Globus pallidus (tissue), 1 donor: ENCODE results near the gene ZNF394.
A peak's percentile ranks its signal among the peaks of the same experiment; 100 is the strongest.

Experiments used
- DNase-seq: peaks from one replicate; pipeline ENCODE4 v3.0.0-alpha.2; 2015; ENCODE audit warnings: low spot score

The ZNF394 gene

DNA sequence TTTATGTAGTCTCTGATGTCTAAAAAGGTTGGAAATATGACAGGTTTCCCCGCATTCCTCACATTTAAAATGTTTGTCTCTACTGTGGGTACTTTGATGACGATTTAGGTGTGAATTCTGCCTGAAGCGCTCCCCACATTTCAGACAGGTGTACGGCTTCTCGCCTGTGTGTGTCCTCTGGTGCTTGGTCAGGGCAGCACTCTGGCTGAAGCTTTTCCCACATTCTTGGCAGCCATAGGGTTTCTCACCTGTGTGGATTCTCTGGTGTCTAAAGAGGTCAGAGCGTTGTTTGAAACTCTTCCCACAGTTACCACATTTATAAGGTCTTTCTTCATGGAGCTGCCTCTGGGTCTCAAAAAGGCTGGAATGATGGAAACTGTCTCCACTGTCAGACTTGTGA is 6.3 kb downstream of the ZNF394 start:
- no peak for DNase-seq

DNA sequence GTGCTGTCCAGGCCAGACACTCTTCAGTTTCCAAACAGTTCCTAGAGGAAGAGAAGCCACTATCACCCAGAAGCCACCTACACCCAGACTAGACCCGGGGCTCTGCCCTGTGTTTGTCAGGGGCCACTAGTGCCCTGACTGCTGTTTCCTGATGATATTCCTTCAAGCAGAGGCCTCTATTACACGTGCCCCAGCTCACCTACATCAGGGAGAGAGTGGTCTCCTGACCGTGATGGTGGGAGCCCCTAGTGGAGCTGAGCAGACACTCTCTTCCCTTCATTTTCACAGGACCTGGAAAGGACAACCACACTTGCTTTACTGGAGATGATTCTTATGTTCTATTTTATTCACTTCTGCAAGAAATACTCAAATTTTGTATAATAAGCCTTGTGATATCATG is 9.2 kb downstream of the ZNF394 start:
- no peak for DNase-seq

DNA sequence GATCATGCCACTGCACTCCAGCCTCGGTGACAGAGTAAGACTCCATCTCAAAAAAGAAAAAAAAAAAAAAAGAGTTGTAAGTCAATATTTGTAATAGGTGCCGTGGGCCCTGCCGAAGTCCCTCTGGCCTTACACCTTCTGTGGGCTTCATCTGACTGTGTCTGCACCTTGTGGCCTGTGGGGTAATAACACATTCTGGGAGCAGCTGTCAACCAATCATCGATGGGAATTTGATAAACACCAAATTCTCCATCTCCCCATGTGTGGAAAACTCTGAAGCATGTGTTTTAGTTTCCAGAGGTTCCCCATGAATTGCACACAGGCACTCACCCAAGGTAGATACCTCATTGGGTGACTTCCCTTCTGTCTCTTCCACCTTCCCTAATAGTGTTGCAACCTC is 10.8 kb downstream of the ZNF394 start:
- no peak for DNase-seq

DNA sequence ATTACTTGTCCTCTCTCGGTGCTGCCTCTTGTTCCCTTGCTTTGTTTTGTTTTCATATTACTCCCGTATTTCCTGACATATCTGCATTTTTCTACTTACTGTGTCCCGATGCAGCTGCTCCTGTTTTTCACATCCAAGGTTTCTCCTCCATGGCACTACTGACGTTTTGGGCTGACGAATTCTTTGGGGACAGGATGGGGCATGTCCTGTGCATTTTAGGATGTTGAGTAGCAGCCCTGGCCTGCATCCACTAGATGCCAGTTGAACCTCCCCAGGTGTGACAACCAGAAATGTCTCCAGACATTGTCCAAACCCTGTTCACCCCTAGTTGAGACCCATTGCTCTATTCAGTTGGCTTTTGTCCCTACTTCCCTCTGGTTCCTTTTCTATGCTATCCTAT is 15.0 kb downstream of the ZNF394 start:
- DNase-seq = no peak

DNA sequence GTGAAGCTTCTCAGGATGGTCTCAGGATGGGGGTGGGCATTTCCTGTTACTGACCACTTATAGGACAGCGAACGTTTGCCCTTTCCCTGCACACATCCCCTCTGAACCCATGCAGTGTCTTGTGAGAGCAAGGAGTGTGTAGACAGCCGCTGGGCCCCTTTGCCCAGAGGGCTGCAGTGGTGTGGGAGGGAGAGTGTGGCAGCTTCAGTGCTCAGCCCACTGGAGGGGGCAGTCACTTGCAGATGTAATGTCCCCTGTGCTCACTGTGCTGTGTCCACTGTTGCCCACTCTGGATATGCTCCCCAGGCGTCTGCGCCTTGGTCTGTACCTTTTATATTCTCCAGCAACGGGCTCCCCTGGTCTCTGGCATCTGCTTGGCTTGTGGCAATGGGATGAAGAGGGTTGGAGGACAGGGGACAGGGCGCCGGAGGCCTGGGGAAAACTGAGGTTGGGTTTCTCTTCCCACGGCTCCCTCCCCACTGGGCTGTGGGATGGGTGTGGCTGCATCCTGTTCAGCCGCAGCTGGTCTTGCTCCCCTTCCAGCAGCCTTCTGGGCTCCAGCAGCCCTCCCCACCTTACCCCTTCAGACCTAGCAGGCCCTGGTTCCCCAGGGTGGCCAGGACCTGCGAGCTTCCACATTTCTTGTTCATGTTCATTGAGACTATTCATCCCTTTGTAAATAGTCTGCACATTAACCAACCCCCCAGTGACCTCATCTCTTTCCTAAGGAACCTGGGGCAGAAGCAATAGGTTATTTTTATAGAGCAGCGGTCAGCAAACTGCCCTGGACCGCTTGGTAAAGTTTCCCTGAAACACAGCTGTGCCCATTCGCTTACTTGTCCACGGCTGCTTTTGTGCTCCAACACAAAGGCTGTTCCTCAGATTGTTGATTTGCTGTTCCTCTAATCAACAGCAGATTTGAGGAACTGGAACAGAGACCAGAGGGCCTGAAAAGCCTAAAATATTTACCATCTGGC is 21.3 kb downstream of the ZNF394 start:
- no peak for DNase-seq

DNA sequence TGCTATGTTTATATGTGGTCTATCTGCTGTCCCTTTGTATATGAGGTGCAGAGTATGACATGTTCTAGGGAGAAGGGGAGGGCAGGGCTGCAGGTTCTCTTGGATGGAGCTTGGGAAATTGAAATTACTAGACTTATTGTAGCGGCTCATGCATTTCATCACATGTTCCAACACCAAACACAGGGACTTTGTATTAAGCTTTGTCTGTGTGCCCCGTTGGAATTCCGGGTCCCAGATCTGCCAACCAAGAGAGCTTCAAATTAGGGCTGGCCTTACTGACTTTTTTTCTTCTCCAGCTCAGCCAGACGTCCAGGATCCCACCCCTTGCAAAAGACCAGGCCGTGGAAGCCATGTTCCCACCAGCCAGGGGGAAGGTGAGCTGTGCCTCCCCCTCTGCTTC is 24.0 kb downstream of the ZNF394 start:
- DNase-seq = no peak

DNA sequence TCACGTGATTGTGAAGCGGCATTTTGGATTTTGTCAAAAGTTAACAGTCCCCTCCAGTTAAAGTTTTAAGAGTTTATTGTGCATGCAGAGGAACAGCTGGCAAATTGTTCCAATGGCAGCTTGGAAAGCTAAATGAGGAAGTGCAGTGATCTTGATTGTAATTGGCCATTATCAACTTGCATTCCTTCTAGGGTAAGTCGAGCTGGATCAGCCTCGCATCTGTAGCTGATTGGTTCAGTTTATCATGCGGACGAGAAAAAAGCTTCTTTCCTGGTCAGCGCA is 26.8 kb downstream of the ZNF394 start:
- DNase-seq = no peak

DNA sequence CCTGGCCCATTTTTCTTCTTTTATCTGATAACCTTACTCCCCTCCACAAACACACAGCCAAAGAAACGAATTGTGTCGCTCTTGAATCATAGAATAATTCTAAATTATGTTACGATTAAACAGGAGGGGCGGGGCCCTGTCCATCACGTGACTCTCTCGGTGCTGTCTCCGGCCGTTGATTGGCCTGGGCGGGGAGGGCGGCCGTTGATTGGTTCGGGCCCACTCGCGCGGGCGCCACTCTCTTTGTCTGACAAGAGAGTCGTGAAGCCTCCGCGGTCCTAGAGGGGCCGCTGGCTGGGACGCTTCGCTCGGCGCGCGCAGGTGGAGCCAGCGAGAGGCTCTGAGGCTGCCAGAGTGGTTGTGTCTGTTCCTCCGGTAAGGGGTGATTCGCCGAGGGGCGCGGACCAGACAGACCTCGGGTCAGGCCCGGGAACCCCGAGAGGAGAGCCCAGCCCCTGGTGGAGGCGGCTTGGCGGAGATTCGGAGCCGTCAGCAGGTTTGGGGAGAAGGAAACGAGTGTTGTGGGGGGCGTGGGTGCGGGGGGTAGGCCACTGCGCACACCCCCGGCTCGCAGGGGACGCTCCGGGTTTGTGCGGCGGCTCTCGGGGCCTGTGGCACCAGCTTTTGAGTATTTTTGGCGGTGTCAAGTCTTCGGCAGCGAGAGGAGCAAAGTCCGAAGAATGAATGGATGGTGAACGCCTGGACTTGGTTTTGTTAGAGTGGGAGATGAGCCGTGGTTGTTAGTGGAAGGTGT is 27.3 kb downstream of the ZNF394 start, which contains the start of gene ZNF789:
Gene ZNF789, plus strand, starts transcription at position 330 of the 754 bp plus-strand sequence. CDS start 3,567 bp downstream, outside the sequence.
- DNase-seq = peak; percentile 95

DNA sequence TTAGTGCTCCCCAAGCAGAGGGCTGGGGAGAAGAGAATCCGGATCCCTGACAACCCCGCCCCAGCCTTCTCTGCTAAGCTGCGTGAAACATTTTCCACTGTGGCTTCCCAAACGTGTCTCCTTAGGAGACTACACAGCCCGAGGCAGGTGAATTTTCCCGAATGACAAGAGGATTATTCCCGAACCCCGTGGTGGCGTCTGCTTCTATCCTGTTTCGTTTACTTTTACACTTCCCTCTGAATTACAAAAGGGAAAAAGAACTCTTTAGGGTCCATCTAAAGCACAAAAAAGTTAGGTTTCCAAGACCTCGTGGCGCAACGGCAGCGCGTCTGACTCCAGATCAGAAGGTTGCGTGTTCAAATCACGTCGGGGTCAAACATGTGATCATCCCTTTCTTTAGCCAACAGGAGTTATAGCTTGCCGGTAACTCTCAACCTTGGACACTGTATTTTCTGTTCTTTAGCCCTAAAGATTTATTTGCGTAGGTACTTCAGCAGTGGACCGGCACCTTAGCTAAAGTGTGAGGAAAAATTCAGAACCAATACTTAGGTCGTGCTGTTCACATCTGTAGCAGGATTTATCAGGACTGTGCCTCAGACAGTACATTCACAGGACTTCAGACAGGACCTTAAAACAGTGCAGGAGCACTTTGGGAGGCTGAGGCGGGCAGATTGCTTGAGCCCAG is 30.6 kb downstream of the ZNF394 start:
- DNase-seq = no peak

DNA sequence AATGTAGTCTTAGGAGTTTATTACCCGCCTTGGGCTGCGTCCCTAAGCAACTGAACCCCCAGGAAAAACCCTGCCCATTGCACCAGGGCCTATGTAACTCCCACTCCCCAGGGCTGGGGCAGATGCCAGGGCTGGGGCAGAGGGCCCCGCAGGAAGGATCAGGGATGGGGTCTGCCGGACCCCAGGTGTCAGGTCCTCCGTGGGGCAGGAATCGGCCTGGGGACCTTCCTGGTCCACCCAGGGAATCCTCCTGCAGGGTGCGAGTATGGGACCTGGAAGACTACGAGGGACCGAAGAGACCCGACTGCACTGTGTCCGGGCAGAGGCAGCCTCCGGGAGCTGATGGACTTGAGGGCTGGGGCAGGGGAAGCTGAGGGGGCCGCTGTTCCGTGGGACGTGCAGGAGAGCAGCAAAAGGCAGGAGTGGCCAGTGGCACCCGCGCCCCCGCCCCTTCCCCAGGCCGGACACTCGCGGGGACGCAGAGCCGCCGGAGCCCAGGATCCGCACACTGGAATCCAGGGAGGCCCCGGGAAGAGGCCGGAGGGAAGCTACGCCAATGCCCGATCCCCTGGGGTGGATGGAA is 31.7 kb downstream of the ZNF394 start:
- no peak for DNase-seq

DNA sequence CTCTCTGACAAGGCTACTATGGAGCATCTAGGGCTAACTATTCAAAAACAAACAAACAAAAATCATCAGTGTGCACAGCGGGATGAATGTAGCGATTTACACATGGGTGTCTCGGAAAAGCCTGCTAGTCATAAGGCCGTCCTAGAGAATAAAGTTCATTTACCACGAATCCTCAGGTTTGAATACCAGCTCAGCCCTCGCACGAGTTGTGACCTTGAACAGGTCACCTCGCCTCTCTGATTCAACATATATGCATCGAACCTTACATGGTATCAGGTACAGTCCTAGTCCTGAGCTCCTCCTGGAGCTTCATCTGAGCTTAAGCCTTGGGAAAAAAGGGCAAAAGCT is 34.7 kb downstream of the ZNF394 start:
- DNase-seq = no peak

DNA sequence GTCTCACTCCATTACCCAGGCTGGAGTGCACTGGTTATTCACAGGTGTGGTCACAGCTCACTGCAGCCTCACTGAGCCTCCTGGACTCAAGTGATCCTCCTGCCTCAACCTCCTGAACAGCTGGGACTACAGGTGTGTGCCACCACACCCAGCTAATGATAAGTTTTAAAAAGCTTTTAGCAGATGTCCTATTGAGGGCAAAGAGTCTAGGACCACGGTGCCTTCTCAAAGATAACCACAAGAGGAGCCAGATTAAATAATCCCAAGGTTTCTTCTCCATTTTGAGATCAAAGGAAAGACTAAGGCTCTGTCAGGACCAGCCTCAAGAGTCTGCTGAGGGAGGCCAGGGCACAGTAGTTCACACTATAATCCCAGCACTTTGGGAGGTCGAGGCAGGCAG is 38.9 kb downstream of the ZNF394 start:
- DNase-seq = no peak

DNA sequence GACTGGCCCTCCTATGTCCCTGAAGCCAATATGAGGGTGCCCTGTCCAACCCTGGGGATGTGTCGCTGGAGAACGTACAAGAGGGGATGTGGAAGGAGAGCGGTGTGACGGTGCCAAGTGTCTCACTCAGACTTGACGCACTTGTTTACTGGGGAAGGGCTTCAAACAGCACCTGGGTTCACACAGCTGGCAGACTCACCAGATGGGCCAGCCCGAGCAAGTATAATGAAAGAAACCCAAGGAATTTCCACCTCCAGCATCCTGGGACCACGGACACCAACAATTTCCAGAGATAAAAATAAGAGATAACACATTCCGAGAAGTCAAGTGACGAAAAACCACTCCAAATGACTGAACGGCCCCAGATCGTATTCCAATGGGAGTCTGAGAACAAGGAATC is 39.4 kb downstream of the ZNF394 start:
- no peak for DNase-seq

DNA sequence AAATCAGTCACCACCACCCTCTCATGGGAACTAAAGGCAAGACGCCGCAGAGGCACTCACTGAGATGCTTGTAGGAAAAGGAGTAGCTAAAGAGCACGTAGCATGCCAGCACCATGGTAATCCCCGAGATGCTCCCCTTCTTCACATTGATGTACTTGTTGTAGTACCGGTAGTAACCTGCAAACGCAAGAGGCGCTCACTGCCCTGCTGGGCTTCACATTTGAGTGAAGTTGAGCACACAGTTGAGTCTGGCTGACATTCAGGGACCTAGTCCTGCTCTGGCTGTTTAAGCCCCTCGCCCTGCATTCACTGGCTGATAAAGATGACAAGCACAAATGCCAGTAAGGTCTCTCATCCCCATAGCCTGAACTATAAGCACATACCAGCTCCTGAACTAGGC is 41.0 kb downstream of the ZNF394 start:
- no peak for DNase-seq

DNA sequence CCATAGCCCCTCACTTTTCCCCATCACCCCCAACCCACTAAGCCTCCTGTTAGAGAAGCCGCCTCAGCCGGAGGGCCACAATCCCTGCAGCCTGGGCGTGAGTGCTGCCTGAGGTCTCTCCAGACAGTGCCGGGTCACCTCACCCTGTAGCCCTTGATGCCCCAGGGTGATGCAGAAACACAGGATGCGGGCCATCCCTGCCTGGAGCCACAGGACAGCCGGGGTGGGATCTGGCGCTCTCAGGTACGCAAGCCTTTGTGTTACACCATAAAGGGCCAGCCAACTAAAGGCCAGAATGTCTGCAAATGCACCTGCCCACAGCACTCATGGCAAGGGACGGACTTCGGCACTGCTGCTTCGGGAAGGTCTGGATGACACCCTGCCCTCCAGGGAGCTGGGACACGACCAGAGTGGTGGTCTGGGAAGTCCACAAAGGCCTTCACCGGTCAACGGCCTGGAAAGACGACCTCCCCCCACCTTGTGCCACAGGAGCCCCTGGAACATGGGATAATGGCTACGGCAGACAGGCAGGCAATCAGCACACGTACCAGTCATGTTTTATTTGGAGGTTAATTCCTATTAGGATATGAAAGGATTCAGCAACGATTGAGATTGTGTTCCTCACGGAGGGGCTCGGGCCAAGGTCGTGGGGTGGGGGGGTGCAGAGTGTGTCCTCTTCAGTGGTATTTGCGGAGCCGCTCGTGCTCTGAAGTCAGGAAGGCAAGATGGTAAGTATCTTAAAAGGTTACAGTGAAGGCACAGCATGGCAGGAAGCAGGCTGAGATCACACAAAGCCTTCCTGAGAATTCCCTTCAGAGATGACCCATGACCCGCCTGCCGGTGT is 42.2 kb downstream of the ZNF394 start:
- no peak for DNase-seq

DNA sequence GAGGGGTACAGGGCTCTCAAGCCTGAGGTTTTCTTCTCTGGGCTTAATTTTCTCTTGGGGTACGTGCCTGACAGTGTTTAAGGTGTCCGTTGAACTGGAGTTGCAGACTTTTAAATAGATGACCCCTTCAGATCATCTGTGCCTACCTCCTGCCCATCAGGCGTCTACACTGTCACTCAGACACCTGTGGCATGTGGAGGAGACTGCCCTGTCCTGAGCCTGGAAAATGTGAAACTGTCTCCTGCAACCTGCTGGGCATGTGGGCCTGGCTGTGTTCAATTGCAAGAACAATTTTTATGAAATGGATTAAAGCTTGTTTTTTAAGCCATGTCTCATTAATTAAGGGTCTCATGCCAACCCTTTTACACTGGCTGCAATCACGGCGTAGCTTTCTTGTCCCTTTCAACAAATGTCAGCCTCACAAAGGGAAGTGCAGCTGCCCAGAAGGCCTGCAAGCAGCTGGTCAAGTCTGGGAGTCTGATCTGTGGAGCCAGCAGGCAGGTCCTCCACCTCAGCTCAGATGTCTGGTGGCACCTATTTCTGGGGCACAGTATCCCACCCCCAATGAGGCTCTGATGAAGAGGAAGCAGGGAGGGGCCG is 42.9 kb downstream of the ZNF394 start:
- DNase-seq = no peak

DNA sequence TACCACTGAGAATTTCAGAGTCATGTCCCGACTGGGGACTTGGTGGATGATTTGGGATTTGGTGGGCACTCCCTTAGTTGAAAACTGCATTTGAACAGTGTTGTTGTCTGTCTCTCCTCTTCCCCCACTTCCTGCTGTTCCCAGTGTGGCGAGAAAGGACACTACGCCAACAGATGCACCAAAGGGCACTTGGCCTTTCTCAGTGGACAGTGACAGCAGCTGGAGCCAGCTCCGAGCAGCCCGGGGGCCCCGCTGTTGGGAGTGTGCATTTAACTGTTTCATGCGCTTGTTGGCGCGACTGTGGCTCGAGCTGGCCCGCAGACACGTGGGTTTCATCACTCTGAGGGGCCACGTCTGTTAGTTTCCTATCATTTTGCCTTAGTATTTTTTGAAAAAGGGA is 43.8 kb downstream of the ZNF394 start:
- DNase-seq = no peak

DNA sequence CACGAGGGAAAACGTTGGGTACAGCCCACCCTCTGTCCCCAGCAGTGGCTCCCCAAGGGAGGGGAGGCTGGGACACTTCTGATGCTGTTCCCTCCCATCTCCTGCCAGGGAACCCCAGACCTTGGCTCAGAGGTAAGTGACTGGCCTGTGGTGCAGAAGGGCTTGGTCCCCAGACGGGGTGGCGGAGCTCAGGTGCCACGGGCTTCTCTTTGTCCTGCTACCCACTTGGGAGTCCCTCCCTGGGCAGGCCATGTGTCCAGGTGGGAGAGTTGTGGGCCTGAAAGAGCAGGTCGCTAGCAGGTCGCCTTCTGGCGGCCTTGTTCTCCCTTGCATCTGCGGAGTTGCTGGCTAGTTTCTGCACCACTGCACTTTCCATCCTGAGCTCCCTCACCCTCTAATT is 44.2 kb downstream of the ZNF394 start:
- no peak for DNase-seq

DNA sequence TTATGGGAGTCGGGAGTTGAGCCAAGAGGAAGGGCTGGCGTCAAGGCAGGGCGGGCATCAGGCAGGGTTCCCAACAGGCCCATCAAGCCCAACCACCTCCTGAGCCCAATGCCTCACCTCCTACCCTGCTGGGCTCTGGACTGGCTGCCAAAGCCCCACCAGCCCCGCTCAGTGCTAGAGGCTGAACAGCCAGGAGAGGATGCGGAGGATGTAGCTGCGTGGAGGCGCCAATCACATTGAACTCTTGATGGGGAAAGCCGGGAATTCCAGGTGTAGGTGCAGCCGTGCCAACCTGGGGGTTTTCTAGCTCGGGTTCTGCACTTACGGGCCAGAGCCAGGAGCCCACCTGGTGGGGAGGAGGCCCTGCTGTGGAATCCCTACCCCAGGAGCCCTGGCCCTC is 47.0 kb downstream of the ZNF394 start:
- no peak for DNase-seq

DNA sequence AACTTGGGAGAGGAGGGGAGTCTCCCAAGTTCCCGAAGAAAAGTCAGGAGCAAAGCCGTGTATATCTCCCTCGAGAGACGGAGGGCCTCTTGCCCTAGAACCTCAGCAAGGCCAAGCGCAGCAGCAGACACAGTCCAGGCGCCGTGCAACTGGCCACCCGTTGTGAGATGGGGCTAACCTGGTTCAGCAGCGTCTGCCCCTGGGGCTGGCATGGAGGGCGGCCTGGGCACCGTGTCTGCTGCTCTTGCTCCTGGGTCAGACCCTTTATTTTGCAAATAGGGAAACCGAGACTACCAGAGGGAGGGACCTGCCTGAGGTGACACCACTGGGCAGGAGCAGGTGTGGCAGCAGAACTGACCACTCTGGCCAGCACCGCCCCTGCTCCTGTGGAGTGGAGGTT is 47.5 kb downstream of the ZNF394 start:
- DNase-seq = no peak

DNA sequence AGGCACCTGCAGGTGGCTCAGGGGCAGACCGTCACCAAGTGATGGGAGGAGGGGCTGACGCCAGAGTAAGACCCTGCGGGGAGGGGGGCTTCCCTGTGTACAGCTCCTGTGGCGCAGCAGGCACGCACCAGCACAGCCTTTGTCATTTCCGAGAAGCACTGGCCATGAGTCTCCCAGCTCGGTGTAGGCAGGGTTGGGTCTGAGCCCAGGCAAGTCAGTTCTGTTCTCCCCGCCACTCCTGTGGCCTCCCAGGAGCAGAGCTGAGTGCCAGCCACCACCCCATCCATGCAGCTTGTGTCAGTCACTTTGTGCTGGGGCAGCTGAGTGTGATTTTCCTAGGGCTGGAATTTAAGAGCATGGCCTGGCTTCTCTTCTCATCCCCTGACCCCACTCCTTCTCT is 48.1 kb downstream of the ZNF394 start:
- DNase-seq = no peak
